ENCODE results near the gene JAKMIP2. TPM values are rescaled to one million over a fixed set of nuclear protein-coding genes. Genes with fewer than 3 reads are reported as not detected.

JAKMIP2 gene
- total RNA-seq, 4 donors from 2014 or later = 0.83 to 2.6 (median 1.3) TPM

DNA sequence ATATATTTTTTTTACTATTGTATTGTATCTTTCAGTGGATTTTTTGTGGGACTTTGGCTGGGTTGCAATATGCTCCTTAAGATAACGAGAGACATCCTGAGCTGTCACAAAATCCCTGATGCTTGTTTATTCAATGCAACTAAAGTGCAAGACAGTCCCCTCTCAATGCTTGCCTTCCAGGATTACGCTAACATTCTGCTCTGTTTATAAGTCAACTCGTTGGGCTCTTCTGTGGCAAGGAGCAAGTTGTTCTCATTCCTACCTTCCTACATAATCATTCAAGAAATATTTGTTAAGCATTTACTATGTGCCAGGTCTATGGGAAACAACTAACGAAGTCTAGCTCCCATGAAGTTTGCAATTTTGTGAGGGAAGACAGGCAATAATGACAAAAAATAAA lies 40.4 kb downstream of the JAKMIP2 start:
- no peak overlapping the region for H3K4me3 ChIP-seq
- H3K4me1 ChIP-seq = peaks cover 0 to 10% (median 4%) of the 10 kb centered on the region in 4 donors
- TF ChIP-seq, protein P1, sequence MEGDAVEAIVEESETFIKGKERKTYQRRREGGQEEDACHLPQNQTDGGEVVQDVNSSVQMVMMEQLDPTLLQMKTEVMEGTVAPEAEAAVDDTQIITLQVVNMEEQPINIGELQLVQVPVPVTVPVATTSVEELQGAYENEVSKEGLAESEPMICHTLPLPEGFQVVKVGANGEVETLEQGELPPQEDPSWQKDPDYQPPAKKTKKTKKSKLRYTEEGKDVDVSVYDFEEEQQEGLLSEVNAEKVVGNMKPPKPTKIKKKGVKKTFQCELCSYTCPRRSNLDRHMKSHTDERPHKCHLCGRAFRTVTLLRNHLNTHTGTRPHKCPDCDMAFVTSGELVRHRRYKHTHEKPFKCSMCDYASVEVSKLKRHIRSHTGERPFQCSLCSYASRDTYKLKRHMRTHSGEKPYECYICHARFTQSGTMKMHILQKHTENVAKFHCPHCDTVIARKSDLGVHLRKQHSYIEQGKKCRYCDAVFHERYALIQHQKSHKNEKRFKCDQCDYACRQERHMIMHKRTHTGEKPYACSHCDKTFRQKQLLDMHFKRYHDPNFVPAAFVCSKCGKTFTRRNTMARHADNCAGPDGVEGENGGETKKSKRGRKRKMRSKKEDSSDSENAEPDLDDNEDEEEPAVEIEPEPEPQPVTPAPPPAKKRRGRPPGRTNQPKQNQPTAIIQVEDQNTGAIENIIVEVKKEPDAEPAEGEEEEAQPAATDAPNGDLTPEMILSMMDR (IDR thresholded peaks at IDR 0.05) = no peak
- TF ChIP-seq POLR2AphosphoS5 (IDR thresholded peaks at IDR 0.05) (no peak), POLR2A (IDR thresholded peaks at IDR 0.05; ENCODE audit: low read depth) (no peak)
- no peaks in the 10 kb centered on the region for H3K36me3 ChIP-seq
- 89% methylated on average over 4 of the region's 4 CpGs for WGBS
- H3K9me3 ChIP-seq = no peaks in the 10 kb centered on the region
- intact Hi-C loops (cut with DNase I) = no loop called here
- no peak for DNase-seq (ENCODE audit: extremely low spot score)
- H3K27me3 ChIP-seq = no peaks in the 10 kb centered on the region
- H3K27ac ChIP-seq (replicated peaks in 1 of 4) = no peak overlapping the region

DNA sequence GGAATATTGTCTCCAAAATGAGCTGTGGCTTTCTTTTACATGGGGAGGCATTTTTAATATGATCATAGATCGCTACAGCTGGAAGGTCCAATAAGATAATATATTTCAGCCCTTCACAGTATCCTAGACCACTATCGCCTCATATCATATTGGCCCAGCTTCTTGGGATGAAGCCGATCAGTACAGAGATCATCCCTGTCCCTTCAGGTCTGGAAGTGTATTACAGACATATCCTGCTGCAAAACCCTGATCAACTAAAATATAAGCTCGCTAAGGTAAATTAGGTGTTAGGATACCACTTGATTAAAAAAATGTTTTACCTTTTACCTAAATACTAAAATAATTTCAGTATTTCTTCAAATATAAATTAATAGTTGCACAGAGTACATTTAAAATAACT lies 41.7 kb downstream of the JAKMIP2 start:
- Histone ChIP-seq H3K9me3 (no peaks in the 10 kb centered on the region), H3K4me3 (no peak overlapping the region), H3K4me1 (peaks cover 0 to 10% (median 4%) of the 10 kb centered on the region in 4 donors), H3K27ac (replicated peaks in 1 of 4) (no peak overlapping the region), H3K27me3 (no peaks in the 10 kb centered on the region), H3K36me3 (no peaks in the 10 kb centered on the region)
- no peak for DNase-seq (ENCODE audit: extremely low spot score)
- intact Hi-C loops (cut with DNase I) = no loop called here
- 95% methylated on average over 4 of the region's 4 CpGs for WGBS
- TF ChIP-seq POLR2AphosphoS5 (IDR thresholded peaks at IDR 0.05) (no peak), EP300 (IDR thresholded peaks at IDR 0.05) (no peak)
- TF ChIP-seq, protein P1 (IDR thresholded peaks at IDR 0.05) = no peak

DNA sequence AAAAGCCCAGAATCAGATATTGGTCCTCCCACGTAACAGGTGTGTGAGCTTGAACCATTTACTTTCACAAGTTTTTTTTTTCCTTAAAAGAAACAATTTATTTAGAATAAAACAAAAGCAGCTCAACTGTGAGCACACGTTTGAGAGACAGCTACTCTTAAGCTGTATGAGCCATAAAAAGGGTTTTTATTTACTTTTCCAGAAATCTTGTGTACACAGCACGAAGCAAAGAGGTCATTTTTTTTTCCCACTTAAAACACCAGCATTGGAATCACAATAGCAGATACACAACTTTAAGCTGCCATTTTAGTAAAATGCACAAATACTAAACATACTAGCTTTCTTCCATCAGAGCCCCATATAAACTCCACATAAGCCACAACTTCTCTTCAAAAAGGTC lies 44.6 kb downstream of the JAKMIP2 start:
- no peaks in the 10 kb centered on the region for H3K27me3 ChIP-seq
- no peak overlapping the region for H3K27ac ChIP-seq (replicated peaks in 1 of 4)
- TF ChIP-seq EP300 (IDR thresholded peaks at IDR 0.05) = no peak
- no peak for TF ChIP-seq POLR2AphosphoS5 (IDR thresholded peaks at IDR 0.05)
- TF ChIP-seq POLR2A (IDR thresholded peaks at IDR 0.05; ENCODE audit: low read depth) = no peak
- TF ChIP-seq, protein P1 (IDR thresholded peaks at IDR 0.05) = no peak
- peaks cover 0 to 2% (median 0%) of the 10 kb centered on the region in 4 donors for H3K4me1 ChIP-seq
- WGBS = 70% methylated on average over 3 of the region's 3 CpGs
- no peaks in the 10 kb centered on the region for H3K9me3 ChIP-seq
- DNase-seq (ENCODE audit: extremely low spot score) = no peak
- H3K4me3 ChIP-seq = no peak overlapping the region
- no peaks in the 10 kb centered on the region for H3K36me3 ChIP-seq
- intact Hi-C loops (cut with DNase I) = no loop called here

DNA sequence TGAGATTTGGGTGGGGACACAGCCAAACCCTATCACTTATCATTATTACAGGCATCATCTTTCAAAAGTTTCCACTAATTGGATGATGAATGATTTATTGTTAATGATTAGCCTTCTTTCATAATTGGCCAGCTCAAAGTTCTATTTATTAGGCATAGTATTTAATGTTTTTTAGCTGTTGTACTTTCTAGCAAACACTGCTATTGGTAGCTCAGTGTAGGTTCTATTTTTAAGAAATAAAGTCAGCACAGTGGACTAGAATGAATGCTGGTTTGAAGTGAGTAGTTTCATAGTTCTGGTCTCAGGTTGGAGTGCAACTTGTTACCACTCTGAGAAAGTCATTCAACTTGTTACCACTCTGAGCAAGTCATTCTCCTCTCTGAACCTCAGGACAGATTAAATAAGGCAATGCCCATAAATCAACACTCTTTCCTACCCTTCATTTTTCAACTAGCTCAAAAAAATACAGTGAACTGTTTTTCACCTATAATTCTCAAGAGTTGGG lies 46.9 kb downstream of the JAKMIP2 start:
- no peak overlapping the region for H3K27ac ChIP-seq (replicated peaks in 1 of 4)
- no peaks in the 10 kb centered on the region for H3K27me3 ChIP-seq
- no peaks in the 10 kb centered on the region for H3K9me3 ChIP-seq
- H3K4me3 ChIP-seq = no peak overlapping the region
- H3K36me3 ChIP-seq = no peaks in the 10 kb centered on the region
- TF ChIP-seq, protein P1 (IDR thresholded peaks at IDR 0.05) = no peak
- TF ChIP-seq POLR2AphosphoS5 (IDR thresholded peaks at IDR 0.05) (no peak), EP300 (IDR thresholded peaks at IDR 0.05) (no peak), POLR2A (IDR thresholded peaks at IDR 0.05; ENCODE audit: low read depth) (no peak)
- no peak for DNase-seq (ENCODE audit: extremely low spot score)
- H3K4me1 ChIP-seq = no peaks in the 10 kb centered on the region
- intact Hi-C loops (cut with DNase I) = no loop called here

DNA sequence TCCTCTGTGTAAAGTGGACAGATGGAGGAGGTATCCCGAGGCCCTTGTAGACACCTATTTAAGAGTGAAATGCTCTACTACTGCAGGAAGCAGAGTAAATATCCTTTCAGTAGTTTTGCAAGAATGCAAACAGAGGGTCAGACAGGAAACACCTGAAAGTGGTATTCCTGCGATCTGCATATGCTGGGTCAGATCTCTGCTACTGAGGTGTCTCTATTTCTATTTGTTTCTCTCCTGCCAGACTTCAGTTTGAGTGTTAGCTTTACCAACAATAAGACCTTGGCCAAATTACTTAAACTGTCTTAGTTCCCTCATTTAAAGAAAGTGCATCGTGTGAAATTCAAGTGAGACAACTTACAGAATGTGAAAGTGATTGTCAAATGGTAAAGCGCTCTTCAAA lies 47.6 kb downstream of the JAKMIP2 start:
- intact Hi-C loops (cut with DNase I) = no loop called here
- no peak for DNase-seq (ENCODE audit: extremely low spot score)
- Histone ChIP-seq H3K36me3 (no peaks in the 10 kb centered on the region), H3K27me3 (no peaks in the 10 kb centered on the region), H3K27ac (replicated peaks in 1 of 4) (no peak overlapping the region), H3K4me3 (no peak overlapping the region), H3K4me1 (no peaks in the 10 kb centered on the region), H3K9me3 (no peaks in the 10 kb centered on the region)
- no peak for TF ChIP-seq POLR2A (IDR thresholded peaks at IDR 0.05; ENCODE audit: low read depth)
- no peak for TF ChIP-seq EP300 (IDR thresholded peaks at IDR 0.05)
- no peak for TF ChIP-seq POLR2AphosphoS5 (IDR thresholded peaks at IDR 0.05)
- TF ChIP-seq, protein P1 (IDR thresholded peaks at IDR 0.05) = no peak
- WGBS = 74% methylated on average over 4 of the region's 4 CpGs
